GM19025 (cell line): ENCODE data around the gene LAMA5.

ENCODE experiments used
- ATAC-seq: cut with Tn5 transposase; IDR thresholded peaks from one replicate; pipeline ENCODE4 v1.9.1; 2021; ENCODE audit warnings: mild to moderate bottlenecking, low read depth, moderate library complexity; ENCODE audit not compliant: unreplicated experiment

The LAMA5 gene

GRCh38 chr20:62332989-62333819 lies 33.9 kb downstream of the LAMA5 start:
- ATAC-seq, result no peak

GRCh38 chr20:62332421-62332820 lies 34.7 kb downstream of the LAMA5 start:
- ATAC-seq, result no peak

GRCh38 chr20:62331347-62331746 lies 35.8 kb downstream of the LAMA5 start:
- ATAC-seq, result no peak

- no peak for ATAC-seq
Measured at GRCh38 chr20:62330576-62331317, 36.4 kb downstream of the LAMA5 start.

GRCh38 chr20:62329389-62330377 lies 37.4 kb downstream of the LAMA5 start:
- ATAC-seq, result no peak

- no peak for ATAC-seq
Measured at GRCh38 chr20:62328684-62329388, 38.3 kb downstream of the LAMA5 start.

- ATAC-seq, result no peak
Measured at GRCh38 chr20:62327726-62328495, 39.2 kb downstream of the LAMA5 start.

GRCh38 chr20:62326959-62327725 lies 40.0 kb downstream of the LAMA5 start:
- ATAC-seq, result no peak

GRCh38 chr20:62326559-62326958 lies 40.6 kb downstream of the LAMA5 start:
- ATAC-seq, result no peak

- no peak for ATAC-seq
Measured at GRCh38 chr20:62325172-62325905, 41.8 kb downstream of the LAMA5 start.

- ATAC-seq, result no peak
Measured at GRCh38 chr20:62323980-62324906, 42.9 kb downstream of the LAMA5 start.

- no peak for ATAC-seq
Measured at GRCh38 chr20:62323146-62323979, 43.7 kb downstream of the LAMA5 start.

GRCh38 chr20:62322492-62323041 lies 44.5 kb downstream of the LAMA5 start:
- no peak for ATAC-seq

- ATAC-seq, result no peak
Measured at GRCh38 chr20:62321975-62322374, 45.1 kb downstream of the LAMA5 start.

GRCh38 chr20:62321521-62321948 lies 45.6 kb downstream of the LAMA5 start:
- ATAC-seq, result no peak
